ENCODE results near the gene LMTK3.

- TF ChIP-seq POLR2A (IDR thresholded peaks at IDR 0.05) (no peak), POLR2AphosphoS5 (IDR thresholded peaks at IDR 0.05) (no peak), EP300 (IDR thresholded peaks at IDR 0.05) (no peak)
- TF ChIP-seq, protein P1, sequence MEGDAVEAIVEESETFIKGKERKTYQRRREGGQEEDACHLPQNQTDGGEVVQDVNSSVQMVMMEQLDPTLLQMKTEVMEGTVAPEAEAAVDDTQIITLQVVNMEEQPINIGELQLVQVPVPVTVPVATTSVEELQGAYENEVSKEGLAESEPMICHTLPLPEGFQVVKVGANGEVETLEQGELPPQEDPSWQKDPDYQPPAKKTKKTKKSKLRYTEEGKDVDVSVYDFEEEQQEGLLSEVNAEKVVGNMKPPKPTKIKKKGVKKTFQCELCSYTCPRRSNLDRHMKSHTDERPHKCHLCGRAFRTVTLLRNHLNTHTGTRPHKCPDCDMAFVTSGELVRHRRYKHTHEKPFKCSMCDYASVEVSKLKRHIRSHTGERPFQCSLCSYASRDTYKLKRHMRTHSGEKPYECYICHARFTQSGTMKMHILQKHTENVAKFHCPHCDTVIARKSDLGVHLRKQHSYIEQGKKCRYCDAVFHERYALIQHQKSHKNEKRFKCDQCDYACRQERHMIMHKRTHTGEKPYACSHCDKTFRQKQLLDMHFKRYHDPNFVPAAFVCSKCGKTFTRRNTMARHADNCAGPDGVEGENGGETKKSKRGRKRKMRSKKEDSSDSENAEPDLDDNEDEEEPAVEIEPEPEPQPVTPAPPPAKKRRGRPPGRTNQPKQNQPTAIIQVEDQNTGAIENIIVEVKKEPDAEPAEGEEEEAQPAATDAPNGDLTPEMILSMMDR (IDR thresholded peaks at IDR 0.05): no peak
Measured at GRCh38 chr19:48509467-48510194, 2.0 kb downstream of the LMTK3 start.
